CD4-positive, CD25-positive, alpha-beta regulatory T cell (primary cell): ENCODE data around the gene FOXL2. TPM values are rescaled to one million over a fixed set of nuclear protein-coding genes. Genes with fewer than 3 reads are reported as not detected.

Experiments
- ATAC-seq, 2 donors: fragments of 150-1000 bp; cut with Tn5 transposase; one replicate each; pipeline ENCODE4 v1.10.0; 2021; ENCODE audit warnings: low read depth in 2 of 2, moderate number of reproducible peaks in 2 of 2, moderate library complexity in 1 of 2
- DNase-seq, 3 donors: peaks; one replicate each; pipeline versions ENCODE4 v3.0.0 to v3.0.0-alpha.2; 2012 to 2022; ENCODE audit warnings: mixed read lengths in 1 of 3
- H3K27ac ChIP-seq: one replicate; pipeline ENCODE4 v1.7.0; 2013; ENCODE audit warnings: mild to moderate bottlenecking, low read length; ENCODE audit not compliant: insufficient read depth, poor library complexity, severe bottlenecking
- H3K27me3 ChIP-seq: one replicate; pipeline ENCODE4 v1.7.0; 2013; ENCODE audit warnings: low read length; ENCODE audit not compliant: control insufficient read depth, insufficient read depth
- H3K36me3 ChIP-seq: one replicate; pipeline ENCODE4 v1.7.0; 2013; ENCODE audit warnings: mild to moderate bottlenecking, low read length, moderate library complexity; ENCODE audit not compliant: control insufficient read depth, insufficient read depth
- H3K4me1 ChIP-seq: 2 replicates; pipeline ENCODE4 v1.7.0; 2013; ENCODE audit warnings: mild to moderate bottlenecking, low read length; ENCODE audit not compliant: insufficient read depth, control insufficient read depth, poor library complexity, severe bottlenecking
- H3K4me3 ChIP-seq: one replicate; pipeline ENCODE4 v1.7.0; 2013; ENCODE audit warnings: low read depth, mild to moderate bottlenecking, low read length, moderate library complexity
- H3K9me3 ChIP-seq, 2 experiments: 1 replicate in 1 of 2; 2 replicates in 1 of 2; pipeline ENCODE4 v1.7.0; 2013; ENCODE audit warnings: low read length in 2 of 2, mild to moderate bottlenecking in 1 of 2, moderate library complexity in 1 of 2; ENCODE audit not compliant: control insufficient read depth in 2 of 2
- H3K27ac Mint-ChIP-seq, 3 donors: one replicate each; pipeline ENCODE4 v1.8.0; 2020 to 2022; ENCODE audit warnings: mild to moderate bottlenecking in 3 of 3, mixed read lengths in 3 of 3, moderate library complexity in 2 of 3
- H3K27me3 Mint-ChIP-seq: one replicate; pipeline ENCODE4 v1.8.0; 2022; ENCODE audit warnings: mild to moderate bottlenecking, mixed read lengths
- H3K36me3 Mint-ChIP-seq: one replicate; pipeline ENCODE4 v1.8.0; 2020; ENCODE audit warnings: mixed read lengths
- H3K4me1 Mint-ChIP-seq, 4 donors: one replicate each; pipeline ENCODE4 v1.8.0; 2020 to 2022; ENCODE audit warnings: mixed read lengths in 4 of 4, mild to moderate bottlenecking in 1 of 4
- H3K4me3 Mint-ChIP-seq, 4 donors: one replicate each; pipeline ENCODE4 v1.8.0; 2020 to 2022; ENCODE audit warnings: mild to moderate bottlenecking in 4 of 4, mixed read lengths in 4 of 4, moderate library complexity in 3 of 4
- H3K9me3 Mint-ChIP-seq, 7 donors: one replicate each; pipeline ENCODE4 v1.8.0; 2020 to 2022; ENCODE audit warnings: mixed read lengths in 7 of 7, mild to moderate bottlenecking in 3 of 7, moderate library complexity in 2 of 7
- polyA plus RNA-seq, 4 donors: library from polyadenylated mRNA; unstranded; fragments of 300-500 nt; fragmentation: Illumina TruSeq; gene quantifications; one replicate each; pipeline ENCODE4 v1.2.3, GENCODE V29; 2021
- total RNA-seq: library from RNA; stranded (reverse); gene quantifications from one replicate; pipeline ENCODE4 v1.2.3, GENCODE V29; 2022

Gene FOXL2
- total and polyA plus RNA-seq, 5 donors from 2014 or later, result not detected

DNA sequence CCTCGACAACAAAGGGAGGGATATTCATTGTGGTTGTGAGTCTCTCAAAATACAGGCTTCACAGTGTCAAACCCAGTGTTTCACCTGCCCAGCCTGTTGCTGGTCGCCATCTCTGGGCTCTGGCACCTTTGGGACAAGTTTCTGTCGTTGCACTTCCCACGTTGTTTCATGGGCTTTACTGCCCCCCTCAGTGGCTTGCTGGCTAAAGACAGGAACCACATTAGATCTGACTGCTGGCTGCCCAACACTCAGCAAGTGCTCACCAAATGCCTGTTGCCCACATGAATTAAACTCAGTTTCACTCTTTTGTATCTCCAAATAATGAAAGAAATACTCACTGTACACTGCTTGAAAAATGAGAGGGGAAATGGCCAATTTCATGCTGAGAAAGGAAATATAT, 27.6 kb downstream of the FOXL2 start:
- ATAC-seq (no peak), DNase-seq (no peak)
- peaks cover 2% of the 10 kb centered on the region for H3K36me3 Mint-ChIP-seq
- Histone ChIP-seq H3K36me3 (no peaks in the 10 kb centered on the region), H3K4me3 (no peak overlapping the region), H3K27ac (no peak overlapping the region), H3K9me3 (no peaks in the 10 kb centered on the region), H3K27me3 (no peaks in the 10 kb centered on the region), H3K4me1 (peaks cover 17% of the 10 kb centered on the region)
- H3K9me3 Mint-ChIP-seq, result peaks cover 0 to 2% (median 0%) of the 10 kb centered on the region in 7 donors
- H3K27ac Mint-ChIP-seq, result peak overlapping the region in 1 of 3 donors; percentile 7
- peak overlapping the region in 1 of 4 donors; percentile 44 for H3K4me3 Mint-ChIP-seq
- H3K27me3 Mint-ChIP-seq, result peaks cover 18% of the 10 kb centered on the region
- peaks cover 0 to 9% (median 4%) of the 10 kb centered on the region in 4 donors for H3K4me1 Mint-ChIP-seq

DNA sequence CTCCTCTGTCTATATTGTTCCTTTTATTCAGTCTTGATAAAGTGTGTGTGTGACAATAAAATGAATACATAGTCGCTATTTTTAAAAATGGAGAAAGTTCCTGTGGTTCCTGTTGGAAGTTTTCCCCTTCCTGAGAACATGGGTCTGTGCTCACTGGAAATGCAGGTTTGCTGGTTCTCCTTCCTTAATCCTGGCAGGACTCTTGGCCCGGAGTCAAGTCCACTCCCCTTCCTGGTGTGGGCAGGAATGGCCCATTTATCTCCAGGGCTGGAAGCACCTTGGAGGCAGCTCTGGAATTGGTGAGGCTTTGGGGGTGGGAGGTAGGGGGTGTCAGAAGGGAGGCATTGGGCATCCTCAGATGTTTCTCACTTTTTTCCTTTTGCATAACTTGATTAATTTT, 30.1 kb downstream of the FOXL2 start:
- no peak overlapping the region for H3K27ac ChIP-seq
- peaks cover 2% of the 10 kb centered on the region for H3K36me3 Mint-ChIP-seq
- H3K27me3 Mint-ChIP-seq, result peaks cover 15% of the 10 kb centered on the region
- no peak overlapping the region for H3K4me3 ChIP-seq
- peaks cover 14% of the 10 kb centered on the region for H3K4me1 ChIP-seq
- H3K9me3 Mint-ChIP-seq, result peaks cover 0 to 2% (median 0%) of the 10 kb centered on the region in 7 donors
- H3K27me3 ChIP-seq, result no peaks in the 10 kb centered on the region
- DNase-seq (no peak), ATAC-seq (no peak)
- H3K36me3 ChIP-seq, result no peaks in the 10 kb centered on the region
- peak overlapping the region in 3 of 4 donors; percentile 15 to 48 (median 32) for H3K4me3 Mint-ChIP-seq
- H3K4me1 Mint-ChIP-seq, result peaks cover 0 to 9% (median 1%) of the 10 kb centered on the region in 4 donors
- H3K27ac Mint-ChIP-seq, result peak overlapping the region in 1 of 3 donors; percentile 20
- H3K9me3 ChIP-seq, result no peaks in the 10 kb centered on the region

DNA sequence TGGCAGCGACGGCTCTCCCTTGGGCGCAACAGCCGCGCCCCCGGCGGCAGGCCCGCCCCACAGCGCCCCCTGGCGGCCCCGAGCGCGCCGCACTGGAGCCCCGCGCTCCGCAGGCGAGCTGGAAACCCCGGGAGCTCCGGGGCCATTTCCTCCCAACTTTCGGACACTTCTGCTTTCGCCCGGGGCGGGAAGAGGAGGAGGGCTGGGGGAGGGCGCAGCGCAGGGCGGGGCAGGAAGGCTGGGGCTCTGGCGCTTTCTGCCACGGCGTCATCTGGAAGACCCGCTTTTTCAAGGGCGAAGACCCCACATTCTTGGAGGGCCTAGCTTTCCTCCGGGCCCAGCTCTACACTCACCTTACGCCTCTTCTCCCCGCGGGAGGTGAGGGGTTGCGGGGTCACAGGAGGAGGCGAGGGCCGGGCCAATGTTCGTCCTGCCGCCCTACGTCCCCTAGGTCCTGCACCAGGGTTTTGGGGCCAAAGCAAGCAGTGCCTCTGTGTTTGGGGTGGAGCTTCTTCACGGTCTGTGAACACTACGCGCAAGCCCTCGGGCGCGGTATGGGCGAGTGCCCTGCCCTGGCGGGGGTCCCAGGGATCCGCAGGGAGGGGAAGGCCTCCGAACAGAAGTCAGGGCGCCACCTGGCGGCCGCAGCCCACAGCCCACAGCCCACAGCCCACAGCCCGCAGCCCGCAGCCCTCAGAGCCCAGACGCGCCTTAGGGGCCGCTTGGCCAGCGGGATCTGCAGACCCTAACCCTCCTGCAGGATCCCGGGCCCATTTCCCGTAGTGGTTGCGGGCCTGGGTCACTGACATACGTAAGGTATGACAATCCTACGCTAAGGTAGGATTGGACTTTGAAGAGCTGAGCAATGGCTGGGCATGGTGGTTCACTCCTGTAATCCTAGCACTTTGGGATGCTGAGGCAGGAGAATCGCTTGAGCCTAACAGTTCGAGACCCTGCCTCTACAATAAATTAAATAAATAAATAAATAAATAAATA, 31.1 kb downstream of the FOXL2 start:
- H3K27me3 ChIP-seq, result no peaks in the 10 kb centered on the region
- H3K4me3 ChIP-seq, result peak overlapping the region; percentile 32
- H3K4me1 Mint-ChIP-seq, result peaks cover 0 to 9% (median 1%) of the 10 kb centered on the region in 4 donors
- H3K27ac ChIP-seq, result no peak overlapping the region
- peaks cover 14% of the 10 kb centered on the region for H3K4me1 ChIP-seq
- ATAC-seq (peak; percentile 83 to 86), DNase-seq (peak; percentile 54 to 84 (median 73))
- H3K27me3 Mint-ChIP-seq, result peaks cover 20% of the 10 kb centered on the region
- H3K27ac Mint-ChIP-seq, result peak overlapping the region in 1 of 3 donors; percentile 85
- no peaks in the 10 kb centered on the region for H3K9me3 ChIP-seq
- peaks cover 0 to 4% (median 0%) of the 10 kb centered on the region in 7 donors for H3K9me3 Mint-ChIP-seq
- peaks cover 2% of the 10 kb centered on the region for H3K36me3 Mint-ChIP-seq
- peak overlapping the region; percentile 80 to 87 (median 84) for H3K4me3 Mint-ChIP-seq
- no peaks in the 10 kb centered on the region for H3K36me3 ChIP-seq

DNA sequence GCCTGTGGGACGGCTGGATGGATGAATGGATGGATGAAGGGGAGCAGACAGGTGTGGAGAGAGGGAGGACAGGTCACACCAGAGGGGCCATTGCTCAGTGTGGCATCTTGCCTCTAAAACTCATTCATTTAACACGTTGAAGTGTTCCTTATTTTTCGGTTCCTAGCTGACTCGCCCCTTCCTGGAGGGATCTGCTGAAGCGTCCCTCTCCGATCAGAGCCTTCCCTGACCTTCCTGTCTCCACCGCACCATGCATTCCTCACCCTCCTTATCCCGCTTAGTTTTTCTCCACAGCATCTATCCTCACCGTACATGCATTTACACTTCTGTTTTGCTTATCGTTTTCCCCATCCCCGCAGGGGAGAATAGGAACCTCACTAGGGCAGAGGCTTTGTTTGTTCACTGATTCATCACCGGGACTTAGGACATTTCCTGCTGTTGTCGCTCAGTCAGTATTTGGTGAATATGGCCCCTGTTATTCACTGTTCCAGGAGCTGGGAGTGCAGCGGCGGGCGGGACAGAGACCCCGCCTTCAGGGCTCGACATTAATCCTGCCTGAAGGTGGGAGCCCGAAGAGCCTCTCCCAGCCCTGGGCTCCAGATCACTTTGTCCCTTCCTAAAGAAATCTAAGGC, 32.0 kb downstream of the FOXL2 start:
- Mint-ChIP-seq H3K36me3 (peaks cover 2% of the 10 kb centered on the region), H3K4me3 (peak overlapping the region; percentile 80 to 87 (median 84)), H3K4me1 (peaks cover 0 to 9% (median 1%) of the 10 kb centered on the region in 4 donors), H3K9me3 (peaks cover 0 to 4% (median 0%) of the 10 kb centered on the region in 7 donors), H3K27me3 (peaks cover 20% of the 10 kb centered on the region), H3K27ac (no peak overlapping the region)
- Histone ChIP-seq H3K36me3 (no peaks in the 10 kb centered on the region), H3K27me3 (no peaks in the 10 kb centered on the region), H3K9me3 (no peaks in the 10 kb centered on the region), H3K27ac (no peak overlapping the region), H3K4me3 (peak overlapping the region; percentile 39), H3K4me1 (peaks cover 14% of the 10 kb centered on the region)
- ATAC-seq (peak in 1 of 2 donors; percentile 15), DNase-seq (no peak)

DNA sequence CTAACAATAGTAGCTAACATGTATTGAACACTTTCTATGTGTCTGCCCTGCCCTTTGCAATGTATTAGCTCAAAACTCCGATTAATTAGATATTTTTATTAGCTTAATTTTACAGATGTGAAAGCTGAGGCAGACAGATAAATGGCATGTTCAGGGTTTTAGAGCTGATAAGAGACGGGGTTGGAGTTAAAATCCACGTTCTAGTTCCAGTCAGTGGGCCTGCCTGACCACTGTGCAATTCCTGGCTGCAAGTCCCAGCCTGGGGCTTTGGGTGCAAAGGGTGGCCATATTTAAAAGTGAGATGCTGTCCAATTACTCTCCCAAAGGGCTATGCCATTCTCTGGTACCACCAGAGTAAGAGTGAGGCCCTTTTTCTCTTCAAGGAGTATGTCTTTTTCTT, 33.2 kb downstream of the FOXL2 start:
- Mint-ChIP-seq H3K4me3 (no peak overlapping the region), H3K27me3 (peaks cover 19% of the 10 kb centered on the region), H3K27ac (no peak overlapping the region), H3K9me3 (peaks cover 0 to 3% (median 0%) of the 10 kb centered on the region in 7 donors), H3K36me3 (no peaks in the 10 kb centered on the region), H3K4me1 (peaks cover 0 to 9% (median 1%) of the 10 kb centered on the region in 4 donors)
- Histone ChIP-seq H3K27ac (no peak overlapping the region), H3K4me1 (peaks cover 14% of the 10 kb centered on the region), H3K27me3 (no peaks in the 10 kb centered on the region), H3K4me3 (no peak overlapping the region), H3K9me3 (no peaks in the 10 kb centered on the region), H3K36me3 (no peaks in the 10 kb centered on the region)
- no peak for DNase-seq
- ATAC-seq, result no peak

DNA sequence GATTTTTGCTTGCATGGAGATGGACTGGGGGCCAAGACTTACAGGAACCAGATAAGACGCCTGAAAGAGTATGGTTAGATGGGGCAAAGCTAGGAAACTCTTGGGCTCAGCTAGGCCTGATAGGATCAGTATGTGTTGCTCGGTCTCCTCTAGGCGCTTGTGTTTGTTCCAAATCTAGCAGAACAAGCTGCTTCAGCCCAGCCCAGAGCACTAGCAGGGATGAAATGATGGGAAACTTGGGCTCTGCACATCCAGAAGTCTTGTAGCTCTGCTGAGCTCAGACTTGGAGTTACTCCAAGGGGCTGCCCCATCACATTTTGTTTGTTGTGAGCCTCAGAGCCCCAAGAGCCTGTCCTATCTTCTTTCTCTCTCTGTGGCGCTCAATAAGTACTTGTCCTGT, 34.7 kb downstream of the FOXL2 start:
- Histone ChIP-seq H3K27ac (no peak overlapping the region), H3K9me3 (no peaks in the 10 kb centered on the region), H3K27me3 (no peaks in the 10 kb centered on the region), H3K36me3 (no peaks in the 10 kb centered on the region), H3K4me1 (peaks cover 14% of the 10 kb centered on the region), H3K4me3 (no peak overlapping the region)
- ATAC-seq (no peak), DNase-seq (no peak)
- no peak overlapping the region for H3K4me3 Mint-ChIP-seq
- peaks cover 0 to 3% (median 0%) of the 10 kb centered on the region in 7 donors for H3K9me3 Mint-ChIP-seq
- no peak overlapping the region for H3K27ac Mint-ChIP-seq
- peaks cover 22% of the 10 kb centered on the region for H3K27me3 Mint-ChIP-seq
- no peaks in the 10 kb centered on the region for H3K36me3 Mint-ChIP-seq
- peaks cover 0 to 9% (median 1%) of the 10 kb centered on the region in 4 donors for H3K4me1 Mint-ChIP-seq

DNA sequence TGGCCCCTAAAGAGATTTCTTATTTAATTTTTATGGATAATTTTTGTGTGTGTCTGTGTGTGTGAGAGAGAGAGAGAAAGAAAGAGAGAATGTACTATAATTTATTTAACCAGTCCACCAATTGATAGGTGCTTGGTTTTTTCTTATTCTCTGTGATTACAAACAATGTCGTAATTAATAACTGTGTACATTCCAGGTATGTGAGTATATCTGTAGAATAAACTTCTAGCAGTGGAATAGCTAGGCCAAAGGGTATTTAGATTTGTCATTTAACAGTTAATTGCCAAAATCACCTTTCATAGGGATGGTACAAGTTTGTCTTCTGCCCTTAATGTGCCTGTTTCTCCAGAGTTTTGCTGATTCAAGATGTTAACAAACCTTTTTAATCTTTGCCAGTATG, 35.3 kb downstream of the FOXL2 start:
- ATAC-seq, result no peak
- Histone ChIP-seq H3K36me3 (no peaks in the 10 kb centered on the region), H3K4me1 (peaks cover 14% of the 10 kb centered on the region), H3K9me3 (no peaks in the 10 kb centered on the region), H3K27me3 (no peaks in the 10 kb centered on the region), H3K27ac (no peak overlapping the region), H3K4me3 (no peak overlapping the region)
- Mint-ChIP-seq H3K4me1 (peaks cover 0 to 8% (median 1%) of the 10 kb centered on the region in 4 donors), H3K36me3 (no peaks in the 10 kb centered on the region), H3K9me3 (peaks cover 0 to 3% (median 0%) of the 10 kb centered on the region in 7 donors), H3K27me3 (peaks cover 22% of the 10 kb centered on the region), H3K27ac (no peak overlapping the region), H3K4me3 (no peak overlapping the region)
- DNase-seq, result no peak
